H54 (cell line): Measurements from ENCODE around the gene GMEB2.
A peak's percentile ranks its signal among the peaks of the same experiment; 100 is the strongest.
"Not testable (repeated sequence)": the region's sequence is repeated elsewhere in the genome, so short reads cannot be mapped to it uniquely, and the experiment has no call there.

Experiments used
- DNase-seq: peaks from one replicate; pipeline ENCODE4 v3.0.0; 2011; ENCODE audit warnings: low spot score, mixed read lengths; ENCODE audit not compliant: insufficient read length
- FAIRE-seq: peaks from 3 replicates; lab custom pipeline; 2011; peaks lifted over from hg19 to GRCh38; lab: Jason Lieb, UNC
- POLR2A ChIP-seq: IDR thresholded peaks from 2 replicates; pipeline ENCODE4 v1.6.1; 2011; ENCODE audit warnings: low read depth, mild to moderate bottlenecking, low read length

GMEB2 gene

GRCh38 chr20:63661108-63661507 lies 34.2 kb upstream of the GMEB2 start:
- no peak for TF ChIP-seq POLR2A
- DNase-seq, result no peak
- FAIRE-seq, result no peak

GRCh38 chr20:63660622-63661021 lies 33.7 kb upstream of the GMEB2 start:
- no peak for TF ChIP-seq POLR2A
- no peak for FAIRE-seq
- no peak for DNase-seq

- not testable (repeated sequence) for FAIRE-seq, DNase-seq
Observed at GRCh38 chr20:63660174-63660573, 33.3 kb upstream of the GMEB2 start.

- FAIRE-seq (no peak), DNase-seq (no peak)
- no peak for TF ChIP-seq POLR2A
Observed at GRCh38 chr20:63659370-63659769, 32.5 kb upstream of the GMEB2 start.

GRCh38 chr20:63658749-63659187 lies 31.9 kb upstream of the GMEB2 start:
- TF ChIP-seq POLR2A, result no peak
- FAIRE-seq (no peak), DNase-seq (no peak)

- DNase-seq (peak; percentile 99), FAIRE-seq (no peak)
Observed at GRCh38 chr20:63657937-63658748, 31.2 kb upstream of the GMEB2 start, which contains the start of gene RTEL1. Gene RTEL1, plus strand, starts transcription at chr20:63658312. Its CDS starts 1,091 bp downstream, at chr20:63659403.

GRCh38 chr20:63657260-63657936 lies 30.5 kb upstream of the GMEB2 start:
- TF ChIP-seq POLR2A, result no peak
- DNase-seq (no peak), FAIRE-seq (no peak)

More at GRCh38 chr20:63657937-63658748, 31.2 kb upstream of the GMEB2 start, which contains the start of gene RTEL1:
- TF ChIP-seq POLR2A, result peak; percentile 63

GRCh38 chr20:63656451-63656850 lies 29.6 kb upstream of the GMEB2 start:
- DNase-seq (no peak), FAIRE-seq (no peak)
- no peak for TF ChIP-seq POLR2A

- no peak for FAIRE-seq
- DNase-seq, result no peak
- TF ChIP-seq POLR2A, result no peak
Observed at GRCh38 chr20:63655249-63655648, 28.3 kb upstream of the GMEB2 start.

- DNase-seq (no peak), FAIRE-seq (no peak)
- no peak for TF ChIP-seq POLR2A
Observed at GRCh38 chr20:63653974-63654668, 27.2 kb upstream of the GMEB2 start.

GRCh38 chr20:63653041-63653973 lies 26.4 kb upstream of the GMEB2 start, which contains the start of gene STMN3:
Gene STMN3, minus strand, starts transcription at chr20:63653424. Its CDS starts 79 bp downstream, at chr20:63653345.
- TF ChIP-seq POLR2A, result no peak
- DNase-seq (peak; percentile 84), FAIRE-seq (no peak)

- FAIRE-seq (no peak), DNase-seq (no peak)
- no peak for TF ChIP-seq POLR2A
Observed at GRCh38 chr20:63652192-63652980, 25.5 kb upstream of the GMEB2 start.
